ENCODE data around the gene MBD2.
A peak's percentile ranks its signal among the peaks of the same experiment; 100 is the strongest.
"Not testable (repeated sequence)": the region's sequence is repeated elsewhere in the genome, so short reads cannot be mapped to it uniquely, and the experiment has no call there.

MBD2 gene

GRCh38 chr18:54238173-54238936, 13.9 kb upstream of the MBD2 start:
- DNase-seq (ENCODE audit: low read depth) = no peak

DNA sequence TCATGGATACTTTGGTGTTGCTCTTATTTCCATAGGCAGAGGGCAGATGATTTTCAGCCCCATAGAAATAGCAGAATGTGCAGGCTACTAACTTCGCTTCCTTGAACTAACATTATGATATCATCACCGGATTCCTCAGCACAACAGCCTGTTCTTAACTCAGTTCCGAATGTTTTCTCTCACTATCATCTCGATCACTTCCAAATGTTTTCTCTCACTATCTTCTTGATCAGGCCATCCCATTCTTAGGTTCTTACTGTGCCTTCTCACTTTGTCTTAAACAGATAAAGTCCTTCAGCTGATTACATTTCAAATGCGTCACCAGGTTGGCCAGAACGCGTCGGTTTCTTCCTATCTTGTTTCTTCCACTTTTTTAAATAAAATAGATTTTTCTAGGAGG, 11.4 kb upstream of the MBD2 start:
- peak; percentile 16 for DNase-seq (ENCODE audit: low read depth)

- no peak for DNase-seq (ENCODE audit: low read depth)
These were observed 9.3 kb upstream of the MBD2 start for GRCh38 chr18:54233747-54234146.

GRCh38 chr18:54233228-54233625, 8.8 kb upstream of the MBD2 start:
- no peak for DNase-seq (ENCODE audit: low read depth)

GRCh38 chr18:54232485-54233227, 8.2 kb upstream of the MBD2 start:
- no peak for DNase-seq (ENCODE audit: low read depth)

- DNase-seq (ENCODE audit: low read depth) = no peak
These were observed 5.1 kb upstream of the MBD2 start for GRCh38 chr18:54229421-54230059.

DNA sequence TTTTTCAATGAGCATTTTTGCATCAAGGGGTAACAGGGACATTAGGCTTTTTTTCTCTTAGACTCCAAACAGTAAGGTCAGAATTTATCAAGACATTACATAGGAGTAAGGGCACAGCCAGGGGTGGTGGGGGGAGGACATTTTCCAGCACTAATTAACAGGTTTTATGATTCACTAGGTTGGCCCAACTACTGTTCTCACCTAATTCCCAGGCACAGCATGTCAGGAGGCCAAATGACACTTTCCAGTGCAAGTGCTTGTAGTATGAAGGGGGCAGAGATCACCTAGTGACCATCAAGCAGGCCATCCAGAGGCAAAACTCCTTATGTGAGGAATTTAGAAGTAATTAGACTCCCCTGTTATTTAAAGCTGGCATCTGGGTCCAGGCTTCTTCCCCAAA, 3.9 kb upstream of the MBD2 start:
- no peak for DNase-seq (ENCODE audit: low read depth)

DNA sequence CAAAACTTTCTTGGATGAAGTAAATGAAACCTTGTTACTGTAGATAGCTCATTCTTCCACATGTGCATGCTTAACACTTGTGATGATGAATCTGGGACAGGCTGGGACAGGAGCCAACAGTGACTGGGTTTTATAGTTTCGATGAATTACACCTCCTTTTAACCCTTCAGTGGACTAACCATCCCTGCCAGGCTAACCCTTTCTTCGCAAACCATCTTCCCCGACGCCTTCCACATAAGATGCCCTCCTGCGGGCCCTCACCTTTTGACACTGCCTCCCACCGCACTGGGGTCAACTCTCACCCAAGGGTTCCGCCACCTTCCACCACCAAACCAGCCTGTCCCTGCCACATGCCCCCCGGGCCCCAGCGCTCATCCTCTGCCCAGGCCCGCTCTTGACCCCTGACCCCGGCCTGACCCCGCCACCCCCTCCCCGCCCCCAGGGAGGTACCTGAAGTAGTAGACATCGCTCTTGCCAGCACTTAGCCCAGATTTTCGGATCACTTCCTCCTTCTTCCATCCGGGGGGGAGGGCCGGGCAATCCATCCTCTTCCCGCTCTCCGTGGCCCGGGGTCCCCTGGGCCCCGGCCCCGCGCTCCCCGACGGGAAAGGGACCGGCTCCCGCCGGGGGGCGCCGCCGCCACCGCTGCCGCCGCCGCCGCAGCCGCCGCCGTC, 764 bp downstream of the MBD2 start:
- peak; percentile 92 for DNase-seq (ENCODE audit: low read depth)

GRCh38 chr18:54222922-54223567, 1.4 kb downstream of the MBD2 start:
- no peak for DNase-seq (ENCODE audit: low read depth)

GRCh38 chr18:54220406-54220805, 4.1 kb downstream of the MBD2 start:
- no peak for DNase-seq (ENCODE audit: low read depth)

GRCh38 chr18:54218803-54219202, 5.7 kb downstream of the MBD2 start:
- DNase-seq (ENCODE audit: low read depth) = not testable (repeated sequence)

DNA sequence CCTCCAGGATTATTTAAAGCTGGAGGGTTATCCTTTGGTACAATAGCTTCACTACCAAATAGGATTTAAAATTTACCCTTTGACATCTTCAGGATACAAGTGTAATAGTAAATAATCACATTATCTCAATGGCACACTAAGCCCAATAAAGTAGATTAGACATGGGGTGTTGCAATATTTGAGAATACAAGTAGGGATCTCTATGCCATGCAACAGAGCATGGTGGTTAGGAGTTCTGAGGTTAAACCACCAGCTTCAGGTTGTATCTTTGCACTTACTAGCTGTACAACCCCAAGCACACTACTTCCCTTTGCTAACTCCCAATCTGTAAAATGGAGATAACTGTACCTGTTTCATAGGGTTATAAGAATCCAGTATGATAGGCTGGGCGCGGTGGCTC, 6.2 kb downstream of the MBD2 start:
- DNase-seq (ENCODE audit: low read depth) = no peak

- DNase-seq (ENCODE audit: low read depth) = no peak
These were observed 6.8 kb downstream of the MBD2 start for GRCh38 chr18:54217624-54218023.

- no peak for DNase-seq (ENCODE audit: low read depth)
These were observed 9.4 kb downstream of the MBD2 start for GRCh38 chr18:54215069-54215468.

GRCh38 chr18:54210463-54210862, 14.0 kb downstream of the MBD2 start:
- DNase-seq (ENCODE audit: low read depth) = no peak

GRCh38 chr18:54209471-54210180, 14.8 kb downstream of the MBD2 start:
- DNase-seq (ENCODE audit: low read depth) = peak; percentile 57

DNA sequence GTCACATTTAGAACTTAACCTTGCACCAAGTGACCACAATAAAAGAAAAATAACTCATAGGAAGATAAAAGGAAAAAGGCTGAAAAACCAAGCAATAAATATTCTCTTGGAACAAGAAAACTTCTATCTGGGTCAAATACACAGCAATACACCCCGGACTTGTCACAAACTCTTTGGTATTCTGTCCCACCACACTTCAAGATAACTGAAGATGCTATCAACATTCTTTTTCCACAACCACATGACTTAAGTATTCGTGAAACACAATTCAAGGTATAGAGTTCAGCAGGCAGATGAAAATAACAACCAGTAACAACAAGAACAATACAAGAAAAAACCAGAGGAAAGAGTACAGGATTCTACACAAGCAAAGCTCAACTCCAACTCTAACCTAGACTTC, 18.0 kb downstream of the MBD2 start:
- no peak for DNase-seq (ENCODE audit: low read depth)

- DNase-seq (ENCODE audit: low read depth) = no peak
These were observed 18.5 kb downstream of the MBD2 start for GRCh38 chr18:54205959-54206358.

GRCh38 chr18:54205448-54205847, 19.0 kb downstream of the MBD2 start:
- not testable (repeated sequence) for DNase-seq (ENCODE audit: low read depth)

- DNase-seq (ENCODE audit: low read depth) = no peak
These were observed 19.6 kb downstream of the MBD2 start for GRCh38 chr18:54204883-54205282.

DNA sequence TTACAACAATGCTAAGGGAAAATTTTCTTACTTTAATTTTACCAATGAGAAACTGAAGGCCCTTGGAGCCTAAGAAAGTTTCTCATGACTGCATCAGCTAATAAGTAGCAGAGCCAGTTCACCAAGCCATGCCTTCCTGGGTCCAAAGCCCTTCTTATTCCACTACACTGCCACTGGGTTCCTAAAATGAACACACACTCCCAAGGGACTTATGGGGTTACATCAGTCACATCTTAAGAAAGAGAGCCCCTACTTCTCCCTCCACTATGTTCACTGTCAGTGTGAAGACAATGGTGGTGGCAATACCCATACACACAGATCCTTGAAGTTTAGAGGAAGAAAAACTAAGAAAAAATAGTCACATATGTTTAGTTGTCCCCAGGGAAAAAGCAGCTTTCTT, 20.6 kb downstream of the MBD2 start:
- DNase-seq (ENCODE audit: low read depth) = no peak
